NCI-H2196 treated with DMSO at 0.1 percent for 48 hours (cell line): ENCODE data around the gene TAF1C.

Experiments
- DNase-seq: peaks from one replicate; lab custom pipeline; 2025; ENCODE audit not compliant: unreplicated experiment; lab: John Stamatoyannopoulos, UW

Gene TAF1C

GRCh38 chr16:84183911-84184591 lies 2.8 kb downstream of the TAF1C start:
- no peak for DNase-seq

- DNase-seq = no peak
Observed at GRCh38 chr16:84183572-84183875, 3.3 kb downstream of the TAF1C start.

- no peak for DNase-seq
Observed at GRCh38 chr16:84182680-84183571, 3.9 kb downstream of the TAF1C start.

- DNase-seq = no peak
Observed at GRCh38 chr16:84182104-84182503, 4.8 kb downstream of the TAF1C start.

GRCh38 chr16:84181144-84181915 lies 5.5 kb downstream of the TAF1C start:
- no peak for DNase-seq

GRCh38 chr16:84180519-84181140 lies 6.2 kb downstream of the TAF1C start:
- no peak for DNase-seq

GRCh38 chr16:84179612-84180320 lies 7.1 kb downstream of the TAF1C start:
- DNase-seq = no peak

- DNase-seq = no peak
Observed at GRCh38 chr16:84178892-84179611, 7.8 kb downstream of the TAF1C start.

- DNase-seq = no peak
Observed at GRCh38 chr16:84178146-84178765, 8.6 kb downstream of the TAF1C start.

GRCh38 chr16:84177741-84178073 lies 9.2 kb downstream of the TAF1C start:
- DNase-seq = no peak

GRCh38 chr16:84176192-84177053 lies 10.4 kb downstream of the TAF1C start:
- DNase-seq = no peak

- no peak for DNase-seq
Observed at GRCh38 chr16:84175350-84176081, 11.3 kb downstream of the TAF1C start.

- DNase-seq = no peak
Observed at GRCh38 chr16:84174396-84174795, 12.5 kb downstream of the TAF1C start.

GRCh38 chr16:84169765-84170310 lies 17.0 kb downstream of the TAF1C start:
- no peak for DNase-seq

GRCh38 chr16:84166796-84167695 lies 19.8 kb downstream of the TAF1C start:
- DNase-seq = no peak

- DNase-seq = no peak
Observed at GRCh38 chr16:84165746-84166145, 21.1 kb downstream of the TAF1C start.

GRCh38 chr16:84161801-84162200 lies 25.1 kb downstream of the TAF1C start:
- DNase-seq = no peak
